Keratinocyte (primary cell): ENCODE measurements around the gene TP73. TPM values are rescaled to one million over a fixed set of nuclear protein-coding genes. Genes with fewer than 3 reads are reported as not detected.

Experiments used
- DNase-seq: peaks from one replicate; pipeline ENCODE4 v3.0.0-alpha.2; 2011; ENCODE audit warnings: low read depth, missing footprints, low spot score
- FAIRE-seq: peaks from 2 replicates; lab custom pipeline; 2011; peaks lifted over from hg19 to GRCh38; lab: Jason Lieb, UNC
- H2AFZ ChIP-seq: 2 replicates; pipeline ENCODE4 v1.6.0; 2012; ENCODE audit warnings: low read length, control low read depth, inconsistent platforms; ENCODE audit not compliant: control insufficient read depth
- H3K27ac ChIP-seq: 2 replicates; pipeline ENCODE4 v1.5.1; 2011; ENCODE audit warnings: low read length; ENCODE audit not compliant: control insufficient read depth, insufficient read depth
- H3K27me3 ChIP-seq: 3 replicates; pipeline ENCODE4 v1.6.0; 2011; ENCODE audit warnings: low read length; ENCODE audit not compliant: control insufficient read depth, insufficient read depth; ENCODE audit errors: extremely low read depth
- H3K36me3 ChIP-seq, 2 experiments: 2 replicates in 1 of 2; 3 replicates in 1 of 2; pipeline ENCODE4 v1.5.1; 2011; ENCODE audit warnings: low read length in 2 of 2, mild to moderate bottlenecking in 1 of 2; ENCODE audit not compliant: control insufficient read depth in 2 of 2, insufficient read depth in 2 of 2; ENCODE audit errors: extremely low read depth in 1 of 2
- H3K4me1 ChIP-seq: 3 replicates; pipeline ENCODE4 v1.5.1; 2011; ENCODE audit warnings: low read length; ENCODE audit not compliant: control insufficient read depth, insufficient read depth; ENCODE audit errors: extremely low read depth
- H3K4me2 ChIP-seq: 3 replicates; pipeline ENCODE4 v1.6.0; 2011; ENCODE audit warnings: low read depth, low read length; ENCODE audit not compliant: control insufficient read depth, insufficient read depth; ENCODE audit errors: extremely low read depth
- H3K4me3 ChIP-seq, 3 experiments: fragments of 200-600 bp in 1 of 3; sonication (generic) in 1 of 3; 2 replicates in 2 of 3; 3 replicates in 1 of 3; pipeline ENCODE4 v1.5.1; 2011 to 2016; ENCODE audit warnings: low read length in 3 of 3, mild to moderate bottlenecking in 3 of 3, control low read depth in 2 of 3, inconsistent platforms in 1 of 3, low read depth in 1 of 3, mixed read lengths in 1 of 3, mixed run types in 1 of 3, moderate library complexity in 1 of 3; ENCODE audit not compliant: control insufficient read depth in 2 of 3, insufficient read depth in 2 of 3; ENCODE audit errors: extremely low read depth in 1 of 3
- H3K79me2 ChIP-seq: 2 replicates; pipeline ENCODE4 v1.6.0; 2012; ENCODE audit warnings: low read length; ENCODE audit not compliant: control insufficient read depth, insufficient read depth
- H3K9ac ChIP-seq: 3 replicates; pipeline ENCODE4 v1.6.0; 2011; ENCODE audit warnings: low read length; ENCODE audit not compliant: control insufficient read depth, insufficient read depth; ENCODE audit errors: extremely low read depth
- H3K9me1 ChIP-seq: 3 replicates; pipeline ENCODE4 v1.6.0; 2011; ENCODE audit warnings: low read length; ENCODE audit not compliant: control insufficient read depth, insufficient read depth; ENCODE audit errors: extremely low read depth
- H3K9me3 ChIP-seq: 2 replicates; pipeline ENCODE4 v1.5.1; 2012; ENCODE audit warnings: low read depth, low read length; ENCODE audit not compliant: control insufficient read depth
- H4K20me1 ChIP-seq: 3 replicates; pipeline ENCODE4 v1.6.0; 2011; ENCODE audit warnings: low read length; ENCODE audit not compliant: control insufficient read depth, insufficient read depth; ENCODE audit errors: extremely low read depth
- CTCF ChIP-seq, 3 experiments: IDR thresholded peaks in 1 of 3; conservative IDR thresholded peaks in 1 of 3; optimal IDR thresholded peaks in 1 of 3; 2 replicates in 2 of 3; 3 replicates in 1 of 3; pipeline versions ENCODE3 to v1.5.1; 2011; ENCODE audit warnings: low read length in 3 of 3, mild to moderate bottlenecking in 3 of 3, moderate library complexity in 2 of 3, control low read depth in 1 of 3, inconsistent platforms in 1 of 3; ENCODE audit not compliant: insufficient read depth in 2 of 3; ENCODE audit errors: extremely low read depth in 1 of 3
- EZH2 ChIP-seq: IDR thresholded peaks from one replicate; pipeline ENCODE4 v1.6.1; 2012; ENCODE audit warnings: inconsistent platforms, mild to moderate bottlenecking, low read length, moderate library complexity
- dilution Hi-C: fragments of 300-500 bp; cut with MboI; formaldehyde crosslinking; loops from one replicate; pipeline ENCODE4 v1.7.0; 2020; ENCODE audit warnings: low sequenced_read_pairs; ENCODE audit not compliant: extremely low pct_ligation_motif_present
- polyA plus RNA-seq, 5 experiments: library from polyadenylated mRNA; depleted of rRNA in 3 of 5; stranded (reverse) in 3 of 5; stranded (forward) in 1 of 5; unstranded in 1 of 5; fragments of >200 nt; gene quantifications; 1 replicate in 1 of 5; 2 replicates in 3 of 5; 3 replicates in 1 of 5; pipeline versions ENCODE4 v1.2.1 to v1.2.3, GENCODE V29; 2011 to 2012; ENCODE audit warnings: missing spikeins in 2 of 5, low read depth in 1 of 5, low replicate concordance in 1 of 5

The TP73 gene
- polyA plus RNA-seq, 1 donor (not counting 4 experiments of a cell fraction or from before 2014, with no cell fraction given) = 0.14 TPM

GRCh38 chr1:3697104-3697503 lies 44.8 kb downstream of the TP73 start:
- dilution Hi-C loops = no loop called here
- H3K4me3 ChIP-seq = no peak overlapping the region
- no peaks in the 10 kb centered on the region for H3K27me3 ChIP-seq
- H3K9me3 ChIP-seq = no peaks in the 10 kb centered on the region
- peaks cover 24% of the 10 kb centered on the region for H3K4me1 ChIP-seq
- H3K79me2 ChIP-seq = no peaks in the 10 kb centered on the region
- no peaks in the 10 kb centered on the region for H4K20me1 ChIP-seq
- no peaks in the 10 kb centered on the region for H3K36me3 ChIP-seq
- H3K27ac ChIP-seq = no peak overlapping the region
- TF ChIP-seq EZH2 (no peak), CTCF (optimal IDR thresholded peaks at IDR 0.05 in 1 of 3, IDR thresholded peaks at IDR 0.05 in 1 of 3, conservative IDR thresholded peaks at IDR 0.05 in 1 of 3; ENCODE audit: extremely low read depth in 1 of 3, insufficient read depth in 2 of 3, low read length in 3 of 3) (no peak)
- no peak overlapping the region for H2AFZ ChIP-seq
- H3K9me1 ChIP-seq = no peaks in the 10 kb centered on the region
- no peak for FAIRE-seq
- DNase-seq = no peak
- H3K9ac ChIP-seq = no peak overlapping the region
- no peak overlapping the region for H3K4me2 ChIP-seq

- H3K4me1 ChIP-seq = peaks cover 30% of the 10 kb centered on the region
- dilution Hi-C loops = no loop called here
- DNase-seq (no peak), FAIRE-seq (no peak)
- no peak overlapping the region for H3K4me2 ChIP-seq
- H3K36me3 ChIP-seq = no peaks in the 10 kb centered on the region
- H3K27me3 ChIP-seq = no peaks in the 10 kb centered on the region
- TF ChIP-seq EZH2 = no peak
- TF ChIP-seq CTCF (optimal IDR thresholded peaks at IDR 0.05 in 1 of 3, IDR thresholded peaks at IDR 0.05 in 1 of 3, conservative IDR thresholded peaks at IDR 0.05 in 1 of 3; ENCODE audit: extremely low read depth in 1 of 3, insufficient read depth in 2 of 3, low read length in 3 of 3) = no peak
- no peaks in the 10 kb centered on the region for H3K9me3 ChIP-seq
- H3K4me3 ChIP-seq = no peak overlapping the region
- no peak overlapping the region for H2AFZ ChIP-seq
- no peaks in the 10 kb centered on the region for H3K9me1 ChIP-seq
- no peak overlapping the region for H3K27ac ChIP-seq
- H4K20me1 ChIP-seq = no peaks in the 10 kb centered on the region
- H3K79me2 ChIP-seq = no peaks in the 10 kb centered on the region
- H3K9ac ChIP-seq = no peak overlapping the region
Observed at GRCh38 chr1:3697810-3698209, 45.5 kb downstream of the TP73 start.
